Measurements from ENCODE around the gene ANO7. TPM values are rescaled to one million over a fixed set of nuclear protein-coding genes. Genes with fewer than 3 reads are reported as not detected.
A peak's percentile ranks its signal among the peaks of the same experiment; 100 is the strongest.

ANO7 gene
- total and polyA plus RNA-seq, 2 of the 13 experiments (the other 11 are each of a cell fraction or from before 2014, with no cell fraction given) = 4.1 to 4.9 TPM

DNA sequence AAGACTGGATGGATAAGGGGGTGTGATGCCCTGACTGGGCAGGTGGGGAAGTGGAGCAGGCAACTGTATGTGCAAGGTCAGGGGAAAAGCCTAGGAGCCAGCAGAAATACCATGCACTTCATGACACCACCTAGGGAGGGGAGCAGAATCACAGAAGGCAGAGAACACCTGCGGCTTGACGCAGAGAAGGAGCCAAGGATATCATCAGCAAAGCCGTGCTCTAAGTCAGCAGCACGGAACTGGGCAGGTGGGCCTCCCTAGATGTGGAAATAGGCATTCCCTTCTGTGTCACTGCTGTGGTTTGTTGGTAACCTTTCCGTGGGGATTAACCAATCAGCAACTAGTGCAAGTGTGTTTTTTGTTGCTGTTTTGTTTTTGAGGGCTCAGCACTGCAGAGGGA is 85.7 kb downstream of the ANO7 start (continued):
- TF ChIP-seq KDM5B (CRISPR knock-in tag; IDR thresholded peaks at IDR 0.05; ENCODE audit: borderline replicate concordance) (no peak), HHEX (CRISPR knock-in tag; IDR thresholded peaks at IDR 0.05) (0 out of 2 replicates have a peak, but pooled peaks have one; percentile 9), ZNF101 (CRISPR knock-in tag; IDR thresholded peaks at IDR 0.05; ENCODE audit: borderline replicate concordance, low read depth) (no peak), MAFF (IDR thresholded peaks at IDR 0.05; ENCODE audit: low read depth, low read length) (peak; percentile 56; the same call in 1 of the 2 replicates), TEAD3 (CRISPR knock-in tag; optimal IDR thresholded peaks at IDR 0.05; ENCODE audit: borderline replicate concordance) (peak; percentile 11), SMC3 (IDR thresholded peaks at IDR 0.05; ENCODE audit: low read length) (0 out of 2 replicates have a peak, but pooled peaks have one; percentile 10), AKAP8 (CRISPR knock-in tag; IDR thresholded peaks at IDR 0.05) (peak; percentile 43; the same call in 1 of the 2 replicates), NFYC (CRISPR knock-in tag; IDR thresholded peaks at IDR 0.05) (peak; percentile 47), ZFP62 (CRISPR knock-in tag; IDR thresholded peaks at IDR 0.05) (no peak), KDM2A (CRISPR knock-in tag; IDR thresholded peaks at IDR 0.05; ENCODE audit: borderline replicate concordance, low read depth) (0 out of 2 replicates have a peak, but pooled peaks have one; percentile 18), ZBTB7A (CRISPR knock-in tag; IDR thresholded peaks at IDR 0.05) (no peak), ZNF766 (CRISPR knock-in tag; IDR thresholded peaks at IDR 0.05; ENCODE audit: borderline replicate concordance) (no peak), GATAD2A (CRISPR knock-in tag; IDR thresholded peaks at IDR 0.05) (peak; percentile 19; the same call in 1 of the 2 replicates), CEBPB (IDR thresholded peaks at IDR 0.05; ENCODE audit: borderline replicate concordance, low read depth, low read length) (peak; percentile 19; the same call in 1 of the 2 replicates), MBNL3 (CRISPR knock-in tag; conservative IDR thresholded peaks at IDR 0.05) (no peak)
- TF ChIP-seq, protein P1, sequence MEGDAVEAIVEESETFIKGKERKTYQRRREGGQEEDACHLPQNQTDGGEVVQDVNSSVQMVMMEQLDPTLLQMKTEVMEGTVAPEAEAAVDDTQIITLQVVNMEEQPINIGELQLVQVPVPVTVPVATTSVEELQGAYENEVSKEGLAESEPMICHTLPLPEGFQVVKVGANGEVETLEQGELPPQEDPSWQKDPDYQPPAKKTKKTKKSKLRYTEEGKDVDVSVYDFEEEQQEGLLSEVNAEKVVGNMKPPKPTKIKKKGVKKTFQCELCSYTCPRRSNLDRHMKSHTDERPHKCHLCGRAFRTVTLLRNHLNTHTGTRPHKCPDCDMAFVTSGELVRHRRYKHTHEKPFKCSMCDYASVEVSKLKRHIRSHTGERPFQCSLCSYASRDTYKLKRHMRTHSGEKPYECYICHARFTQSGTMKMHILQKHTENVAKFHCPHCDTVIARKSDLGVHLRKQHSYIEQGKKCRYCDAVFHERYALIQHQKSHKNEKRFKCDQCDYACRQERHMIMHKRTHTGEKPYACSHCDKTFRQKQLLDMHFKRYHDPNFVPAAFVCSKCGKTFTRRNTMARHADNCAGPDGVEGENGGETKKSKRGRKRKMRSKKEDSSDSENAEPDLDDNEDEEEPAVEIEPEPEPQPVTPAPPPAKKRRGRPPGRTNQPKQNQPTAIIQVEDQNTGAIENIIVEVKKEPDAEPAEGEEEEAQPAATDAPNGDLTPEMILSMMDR (CRISPR knock-in tag; IDR thresholded peaks at IDR 0.05) = peak; percentile 23; the same call in 1 of the 2 replicates
- TF ChIP-seq, protein P2, sequence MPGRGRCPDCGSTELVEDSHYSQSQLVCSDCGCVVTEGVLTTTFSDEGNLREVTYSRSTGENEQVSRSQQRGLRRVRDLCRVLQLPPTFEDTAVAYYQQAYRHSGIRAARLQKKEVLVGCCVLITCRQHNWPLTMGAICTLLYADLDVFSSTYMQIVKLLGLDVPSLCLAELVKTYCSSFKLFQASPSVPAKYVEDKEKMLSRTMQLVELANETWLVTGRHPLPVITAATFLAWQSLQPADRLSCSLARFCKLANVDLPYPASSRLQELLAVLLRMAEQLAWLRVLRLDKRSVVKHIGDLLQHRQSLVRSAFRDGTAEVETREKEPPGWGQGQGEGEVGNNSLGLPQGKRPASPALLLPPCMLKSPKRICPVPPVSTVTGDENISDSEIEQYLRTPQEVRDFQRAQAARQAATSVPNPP (CRISPR knock-in tag; IDR thresholded peaks at IDR 0.05) = no peak

Other genes with a start within 250 kb of the ANO7 start
- gene SNED1, start 190.1 kb upstream of the ANO7 start, total RNA-seq (2016; rRNA removed; fragmentation: Illumina TruSeq; extraction: Trizol) = 0.15 TPM in 1 of 2 replicates, not detected in the other
- gene SNED1, start 190.1 kb upstream of the ANO7 start, polyA plus RNA-seq (2011; rRNA removed) = 0.35 and 0.65 TPM in 2 replicates
- 59.8 and 61.5 TPM in 2 replicates for gene MTERF4, start 86.4 kb upstream of the ANO7 start, total RNA-seq (2016; rRNA removed; fragmentation: Illumina TruSeq; extraction: Trizol)
- gene MTERF4, start 86.4 kb upstream of the ANO7 start, polyA plus RNA-seq (2011; rRNA removed) = 37.1 and 50.5 TPM in 2 replicates
- gene PASK, start 39.2 kb upstream of the ANO7 start, total RNA-seq (2016; rRNA removed; fragmentation: Illumina TruSeq; extraction: Trizol) = 16.0 and 17.0 TPM in 2 replicates
- gene PASK, start 39.2 kb upstream of the ANO7 start, polyA plus RNA-seq (2011; rRNA removed) = 6.9 and 7.1 TPM in 2 replicates
- 67.9 and 77.2 TPM in 2 replicates for gene PPP1R7, start 38.2 kb upstream of the ANO7 start, total RNA-seq (2016; rRNA removed; fragmentation: Illumina TruSeq; extraction: Trizol)
- 27.4 and 33.3 TPM in 2 replicates for gene PPP1R7, start 38.2 kb upstream of the ANO7 start, polyA plus RNA-seq (2011; rRNA removed)
- 707 and 912 TPM in 2 replicates for gene HDLBP, start 127.0 kb downstream of the ANO7 start, total RNA-seq (2016; rRNA removed; fragmentation: Illumina TruSeq; extraction: Trizol)
- 434 and 464 TPM in 2 replicates for gene HDLBP, start 127.0 kb downstream of the ANO7 start, polyA plus RNA-seq (2011; rRNA removed)
- gene SEPTIN2, start 127.2 kb downstream of the ANO7 start, total RNA-seq (2016; rRNA removed; fragmentation: Illumina TruSeq; extraction: Trizol) = 493 and 750 TPM in 2 replicates
- 579 and 733 TPM in 2 replicates for gene SEPTIN2, start 127.2 kb downstream of the ANO7 start, polyA plus RNA-seq (2011; rRNA removed)
- gene FARP2, start 167.6 kb downstream of the ANO7 start, total RNA-seq (2016; rRNA removed; fragmentation: Illumina TruSeq; extraction: Trizol) = 43.3 and 45.4 TPM in 2 replicates
- 28.0 and 29.5 TPM in 2 replicates for gene FARP2, start 167.6 kb downstream of the ANO7 start, polyA plus RNA-seq (2011; rRNA removed)